PFSK-1 (cell line): Measurements from ENCODE around the gene VPS13A.

ENCODE experiments used
- POLR2AphosphoS5 ChIP-seq: IDR thresholded peaks from 2 replicates; pipeline ENCODE4 v1.6.1; 2012; ENCODE audit warnings: low read depth, mild to moderate bottlenecking, control low read depth, low read length, moderate library complexity
- TAF1 ChIP-seq: IDR thresholded peaks from 2 replicates; pipeline ENCODE4 v1.6.1; 2012; ENCODE audit warnings: low read length, control low read depth, borderline replicate concordance; ENCODE audit not compliant: insufficient read depth
- TF ChIP-seq, protein P1 (sequence below), 2 experiments: IDR thresholded peaks; 2 replicates each; pipeline versions ENCODE4 v1.6.1 to v1.8.0; 2011 to 2012; ENCODE audit warnings: low read depth in 2 of 2, low read length in 2 of 2, control low read depth in 1 of 2, inconsistent platforms in 1 of 2, mild to moderate bottlenecking in 1 of 2, moderate library complexity in 1 of 2; ENCODE audit not compliant: insufficient read depth in 1 of 2

DNA sequence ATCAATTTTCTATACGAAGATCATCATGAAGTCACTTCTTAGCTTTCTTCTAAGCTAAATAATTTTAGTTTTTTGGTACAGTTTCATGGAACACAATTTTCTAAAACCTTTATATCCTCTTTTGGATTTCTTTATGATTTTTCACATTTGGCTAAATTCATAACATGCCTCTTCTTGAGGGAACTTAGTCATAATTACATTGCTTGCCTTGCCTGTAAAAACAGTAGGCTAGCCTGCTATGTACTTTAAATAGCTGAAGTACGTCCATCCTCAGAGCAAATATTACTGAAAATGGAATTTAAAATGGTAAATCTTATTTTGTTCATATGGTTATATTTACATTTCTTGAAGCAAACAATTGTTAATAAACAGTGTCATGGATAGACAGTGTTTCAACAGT is 225.0 kb downstream of the VPS13A start:
- no peak for TF ChIP-seq POLR2AphosphoS5
- TF ChIP-seq, protein P1, sequence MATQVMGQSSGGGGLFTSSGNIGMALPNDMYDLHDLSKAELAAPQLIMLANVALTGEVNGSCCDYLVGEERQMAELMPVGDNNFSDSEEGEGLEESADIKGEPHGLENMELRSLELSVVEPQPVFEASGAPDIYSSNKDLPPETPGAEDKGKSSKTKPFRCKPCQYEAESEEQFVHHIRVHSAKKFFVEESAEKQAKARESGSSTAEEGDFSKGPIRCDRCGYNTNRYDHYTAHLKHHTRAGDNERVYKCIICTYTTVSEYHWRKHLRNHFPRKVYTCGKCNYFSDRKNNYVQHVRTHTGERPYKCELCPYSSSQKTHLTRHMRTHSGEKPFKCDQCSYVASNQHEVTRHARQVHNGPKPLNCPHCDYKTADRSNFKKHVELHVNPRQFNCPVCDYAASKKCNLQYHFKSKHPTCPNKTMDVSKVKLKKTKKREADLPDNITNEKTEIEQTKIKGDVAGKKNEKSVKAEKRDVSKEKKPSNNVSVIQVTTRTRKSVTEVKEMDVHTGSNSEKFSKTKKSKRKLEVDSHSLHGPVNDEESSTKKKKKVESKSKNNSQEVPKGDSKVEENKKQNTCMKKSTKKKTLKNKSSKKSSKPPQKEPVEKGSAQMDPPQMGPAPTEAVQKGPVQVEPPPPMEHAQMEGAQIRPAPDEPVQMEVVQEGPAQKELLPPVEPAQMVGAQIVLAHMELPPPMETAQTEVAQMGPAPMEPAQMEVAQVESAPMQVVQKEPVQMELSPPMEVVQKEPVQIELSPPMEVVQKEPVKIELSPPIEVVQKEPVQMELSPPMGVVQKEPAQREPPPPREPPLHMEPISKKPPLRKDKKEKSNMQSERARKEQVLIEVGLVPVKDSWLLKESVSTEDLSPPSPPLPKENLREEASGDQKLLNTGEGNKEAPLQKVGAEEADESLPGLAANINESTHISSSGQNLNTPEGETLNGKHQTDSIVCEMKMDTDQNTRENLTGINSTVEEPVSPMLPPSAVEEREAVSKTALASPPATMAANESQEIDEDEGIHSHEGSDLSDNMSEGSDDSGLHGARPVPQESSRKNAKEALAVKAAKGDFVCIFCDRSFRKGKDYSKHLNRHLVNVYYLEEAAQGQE (IDR thresholded peaks at IDR 0.05; ENCODE audit: insufficient read depth in 1 of 2, low read depth in 2 of 2, low read length in 2 of 2) = no peak
- no peak for TF ChIP-seq TAF1
